NOMO-1 treated with DMSO at 0.1 percent for 48 hours (cell line): ENCODE data around the gene RAP1GAP.
A peak's percentile ranks its signal among the peaks of the same experiment; 100 is the strongest.
"Not testable (repeated sequence)": the region's sequence is repeated elsewhere in the genome, so short reads cannot be mapped to it uniquely, and the experiment has no call there.

Experiments used
- DNase-seq: peaks from one replicate; lab custom pipeline; 2025; ENCODE audit not compliant: unreplicated experiment; lab: John Stamatoyannopoulos, UW

RAP1GAP gene

DNA sequence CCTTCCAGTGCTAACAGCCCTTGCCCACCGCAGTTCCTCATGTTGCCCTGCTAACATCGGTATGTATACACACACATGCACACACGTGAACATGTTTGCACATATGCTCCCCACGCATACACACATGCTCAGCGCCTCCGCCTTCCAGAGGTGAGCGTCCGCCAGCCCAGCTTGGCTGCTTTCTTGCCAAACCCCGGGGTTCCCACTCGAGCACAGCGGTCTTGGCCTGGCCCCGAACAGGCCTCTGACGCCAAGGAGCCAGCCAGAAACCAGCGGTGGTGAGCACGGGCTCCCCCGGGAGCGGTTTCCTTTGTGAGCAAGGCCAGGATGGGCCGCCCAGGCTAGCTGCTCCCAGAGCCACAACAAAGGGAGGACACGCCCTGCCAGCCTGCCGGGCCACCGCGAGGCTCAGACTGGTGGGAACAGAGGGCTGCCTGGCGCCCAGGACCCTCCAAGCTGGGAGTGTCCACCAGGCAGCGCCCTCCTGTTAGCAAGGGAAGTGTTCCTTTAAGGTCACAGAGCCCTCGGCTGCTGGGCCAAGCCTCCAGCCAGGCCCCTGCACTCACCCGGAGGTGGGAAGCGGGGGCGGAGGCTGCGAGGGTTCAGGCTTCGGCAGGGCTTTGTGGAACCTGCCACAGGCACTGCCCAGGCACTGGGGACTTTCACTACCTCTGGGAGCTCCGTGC is 94.5 kb downstream of the RAP1GAP start:
- DNase-seq = no peak

DNA sequence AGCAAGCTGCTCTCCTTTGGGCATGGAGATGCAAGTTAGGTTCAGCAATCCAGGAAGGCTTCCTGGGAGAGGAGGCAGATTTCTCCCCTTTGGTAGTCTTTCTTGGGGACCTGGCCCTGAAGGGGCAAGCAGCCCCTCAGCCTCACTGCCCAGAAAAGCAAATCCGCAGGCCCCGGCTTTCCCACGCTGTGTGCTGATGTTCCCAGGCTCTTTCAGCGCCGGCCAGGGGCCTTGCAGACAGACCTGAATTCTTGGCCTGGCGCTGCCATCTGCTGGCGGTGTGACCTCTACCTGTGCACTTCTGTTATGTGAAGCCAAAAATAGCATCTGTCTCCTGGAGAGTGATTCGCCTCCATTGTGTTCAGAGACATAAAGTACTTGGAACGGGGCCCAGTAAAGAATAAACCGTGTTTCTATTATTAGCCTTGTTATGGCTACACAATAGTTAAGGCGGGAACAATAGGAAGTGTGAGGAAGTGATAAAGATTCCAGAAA is 95.1 kb downstream of the RAP1GAP start:
- DNase-seq = peak; percentile 16

DNA sequence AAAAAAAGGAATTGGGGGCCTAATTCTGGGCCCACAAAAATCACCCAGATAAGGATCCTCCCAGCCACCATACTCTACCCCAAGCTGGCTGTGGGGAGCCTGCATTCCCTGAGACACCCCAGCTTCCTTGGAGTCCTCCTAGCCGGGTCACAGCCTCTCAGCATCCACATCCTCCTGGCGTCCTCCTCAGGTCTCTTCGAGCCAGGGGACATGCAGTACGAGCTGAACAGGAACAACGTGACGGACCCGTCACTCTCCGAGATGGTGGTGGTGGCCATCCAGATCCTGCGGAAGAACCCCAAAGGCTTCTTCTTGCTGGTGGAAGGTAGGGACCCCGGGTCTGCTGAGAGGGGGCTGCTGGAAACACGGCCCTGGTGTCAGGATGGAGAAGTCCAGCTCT is 95.7 kb downstream of the RAP1GAP start:
- DNase-seq = no peak

DNA sequence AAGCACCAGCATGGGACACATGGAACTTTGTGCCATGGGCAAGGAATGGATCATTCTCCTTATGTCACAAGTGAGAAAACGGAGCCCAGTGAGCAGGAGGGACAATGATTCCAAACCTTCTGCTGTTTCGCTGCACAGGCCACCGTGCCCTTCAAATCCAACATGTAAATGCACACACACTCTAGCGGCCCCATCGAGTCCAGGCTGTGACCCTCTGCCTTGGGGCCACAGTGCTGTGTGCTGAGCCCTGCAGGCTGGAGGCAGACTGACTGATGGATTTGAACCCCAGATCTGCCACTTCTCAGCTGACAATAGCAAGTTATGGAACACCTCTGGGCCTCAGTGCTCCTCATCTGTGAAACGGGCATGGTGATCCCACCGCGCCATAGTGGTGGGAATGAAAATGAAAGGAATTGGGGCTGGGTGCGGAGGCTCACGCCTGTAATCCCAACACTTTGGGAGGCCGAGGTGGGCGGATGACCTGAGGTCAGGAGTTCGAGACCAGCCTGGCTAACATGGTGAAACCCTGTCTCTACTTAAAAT is 96.4 kb downstream of the RAP1GAP start:
- DNase-seq = no peak

DNA sequence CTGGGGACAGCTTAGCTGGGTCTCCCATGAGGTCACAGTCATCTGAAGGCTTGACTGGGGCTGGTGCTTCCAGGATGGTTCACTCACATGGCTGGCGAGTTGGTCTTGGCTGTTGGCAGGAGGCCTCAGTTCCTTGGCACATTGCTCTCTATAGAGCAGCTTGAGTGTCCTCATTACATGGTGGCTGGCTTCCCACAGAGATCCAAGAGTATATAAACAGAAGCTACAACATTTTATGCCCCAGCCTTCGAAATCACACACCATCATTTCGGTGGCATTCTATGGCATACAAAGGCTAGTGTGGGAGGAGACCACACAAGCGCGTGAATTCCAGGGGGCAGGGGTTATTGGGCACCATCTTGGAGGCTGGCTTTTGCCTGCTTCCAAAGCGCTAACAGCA is 96.9 kb downstream of the RAP1GAP start:
- no peak for DNase-seq

DNA sequence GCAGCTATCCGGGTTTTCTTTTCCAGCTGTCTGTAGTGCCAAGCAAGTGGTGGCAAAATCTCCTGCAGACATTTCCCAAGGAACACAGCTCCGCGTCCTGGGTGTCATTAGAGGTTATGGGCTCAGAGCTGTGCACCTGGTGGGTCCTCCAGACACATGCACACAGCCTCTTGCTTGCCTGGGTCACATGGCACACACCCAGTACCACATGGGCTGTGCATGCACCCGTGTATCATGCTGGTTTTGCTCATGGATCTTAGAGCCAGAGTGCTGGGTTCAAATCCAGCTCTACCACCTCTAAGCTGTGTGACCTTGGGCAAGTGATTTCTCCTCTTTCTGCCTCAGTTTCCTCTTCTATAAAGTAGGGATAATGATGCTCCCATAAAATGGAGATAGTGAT is 98.3 kb downstream of the RAP1GAP start:
- no peak for DNase-seq

DNA sequence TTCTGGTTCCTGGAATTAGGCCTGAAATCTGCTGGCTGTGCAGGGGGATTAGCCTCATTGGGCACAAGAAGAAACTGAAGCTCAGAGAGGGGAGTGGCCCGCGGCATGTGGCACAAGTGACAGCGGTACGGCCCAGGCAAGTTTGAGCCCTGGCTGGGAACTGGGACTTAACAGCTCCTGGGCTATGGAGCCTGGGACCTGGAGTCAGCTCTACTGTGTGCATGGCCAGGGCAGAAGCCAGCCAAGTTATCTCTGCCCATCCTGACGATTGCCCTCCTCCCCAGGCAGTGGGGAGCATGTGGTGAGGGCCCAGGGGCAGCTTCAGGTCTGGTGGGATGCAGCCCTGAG is 98.7 kb downstream of the RAP1GAP start:
- DNase-seq = no peak

DNA sequence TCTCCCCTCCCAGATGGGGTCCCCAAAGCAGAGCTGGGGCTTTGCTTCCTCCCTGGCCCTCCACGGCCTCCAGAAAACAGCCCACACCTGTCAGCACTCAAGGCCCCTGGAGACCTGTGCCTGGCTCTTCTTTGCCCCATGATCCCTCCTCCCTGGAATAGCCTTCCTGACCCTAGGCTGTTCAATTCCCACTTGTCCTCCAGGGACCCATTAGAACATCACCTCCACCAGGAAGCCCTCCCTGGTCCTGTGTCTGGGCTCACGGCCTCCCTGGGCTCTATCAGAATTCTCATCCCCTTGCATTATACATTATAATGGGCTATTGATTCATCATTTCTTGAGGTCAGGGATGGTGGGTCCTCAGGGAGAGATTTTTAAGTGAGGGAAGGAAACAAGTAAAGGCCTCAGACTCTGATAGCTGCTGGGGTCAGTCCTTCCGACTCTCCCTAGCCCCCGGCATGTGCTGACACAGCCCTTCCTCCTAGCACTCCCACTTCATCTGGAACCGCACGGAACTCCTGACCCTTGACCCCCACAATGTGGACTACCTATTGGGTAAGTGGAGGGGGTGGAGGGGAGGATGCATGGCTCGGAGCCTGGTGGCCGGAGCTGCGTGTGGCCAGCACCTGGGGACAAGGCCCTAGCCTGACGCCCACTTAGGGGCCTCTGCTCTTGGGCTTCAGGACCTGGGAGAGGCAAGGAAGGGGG is 99.2 kb downstream of the RAP1GAP start:
- no peak for DNase-seq

DNA sequence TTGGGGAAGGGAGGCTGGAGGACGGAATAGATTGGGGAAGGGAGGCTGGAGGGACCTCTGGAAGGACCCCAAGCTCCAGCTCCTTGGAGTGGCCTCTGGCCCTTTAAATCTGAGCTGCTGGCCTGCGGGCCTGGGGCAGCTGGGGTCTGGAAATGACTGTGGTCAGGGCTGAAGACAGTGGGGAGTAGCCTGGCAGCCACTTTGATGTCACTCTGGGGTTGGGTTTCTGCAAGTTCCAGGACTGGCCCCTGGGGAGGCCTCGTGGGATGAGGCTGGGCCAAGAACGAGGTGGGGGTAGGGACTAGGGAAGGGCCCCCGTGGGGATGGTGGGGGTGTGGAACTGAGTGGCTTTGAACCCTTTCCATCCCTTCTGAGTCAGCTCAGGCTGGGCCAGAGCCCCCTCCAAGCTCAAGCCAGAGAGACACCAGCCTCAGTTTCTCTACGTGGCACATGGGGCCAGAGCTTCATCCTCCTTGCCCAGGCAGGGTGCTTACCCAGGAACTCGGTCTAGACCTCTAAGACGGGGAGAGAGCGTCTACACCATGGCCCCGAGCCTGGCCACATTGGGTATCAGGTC is 100.3 kb downstream of the RAP1GAP start:
- no peak for DNase-seq

DNA sequence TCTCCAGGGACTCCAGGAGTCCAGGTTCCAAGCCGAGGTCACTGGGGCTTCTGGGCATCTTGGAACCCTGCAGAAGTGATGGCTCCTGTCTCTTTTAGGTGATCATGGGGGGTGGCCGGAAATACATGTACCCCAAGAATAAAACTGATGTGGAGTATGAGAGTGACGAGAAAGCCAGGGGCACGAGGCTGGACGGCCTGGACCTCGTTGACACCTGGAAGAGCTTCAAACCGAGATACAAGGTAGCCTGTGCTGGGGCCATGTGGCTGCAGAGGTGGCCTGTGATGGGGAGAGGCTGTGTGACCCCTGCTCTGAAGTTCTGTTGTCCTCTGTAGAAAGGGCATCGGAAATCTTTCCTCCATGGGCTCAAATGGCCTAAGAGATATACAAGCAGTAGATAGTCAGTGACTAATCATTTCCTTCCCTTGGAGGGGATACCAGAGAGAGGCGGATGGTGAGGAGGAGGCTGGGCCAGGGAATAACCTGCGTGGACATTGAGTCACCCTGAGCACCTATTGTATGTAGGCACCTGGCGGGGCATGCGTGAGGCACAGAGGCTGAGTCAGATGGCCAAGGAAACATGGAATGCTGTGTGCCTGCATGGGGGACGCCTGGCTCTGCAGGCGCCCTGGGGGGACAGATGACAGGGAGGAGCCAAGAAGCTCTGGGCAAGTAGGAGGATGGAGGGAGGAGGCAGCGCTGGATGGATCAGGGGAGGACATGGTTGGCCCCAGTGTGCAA is 101.0 kb downstream of the RAP1GAP start:
- DNase-seq = no peak

DNA sequence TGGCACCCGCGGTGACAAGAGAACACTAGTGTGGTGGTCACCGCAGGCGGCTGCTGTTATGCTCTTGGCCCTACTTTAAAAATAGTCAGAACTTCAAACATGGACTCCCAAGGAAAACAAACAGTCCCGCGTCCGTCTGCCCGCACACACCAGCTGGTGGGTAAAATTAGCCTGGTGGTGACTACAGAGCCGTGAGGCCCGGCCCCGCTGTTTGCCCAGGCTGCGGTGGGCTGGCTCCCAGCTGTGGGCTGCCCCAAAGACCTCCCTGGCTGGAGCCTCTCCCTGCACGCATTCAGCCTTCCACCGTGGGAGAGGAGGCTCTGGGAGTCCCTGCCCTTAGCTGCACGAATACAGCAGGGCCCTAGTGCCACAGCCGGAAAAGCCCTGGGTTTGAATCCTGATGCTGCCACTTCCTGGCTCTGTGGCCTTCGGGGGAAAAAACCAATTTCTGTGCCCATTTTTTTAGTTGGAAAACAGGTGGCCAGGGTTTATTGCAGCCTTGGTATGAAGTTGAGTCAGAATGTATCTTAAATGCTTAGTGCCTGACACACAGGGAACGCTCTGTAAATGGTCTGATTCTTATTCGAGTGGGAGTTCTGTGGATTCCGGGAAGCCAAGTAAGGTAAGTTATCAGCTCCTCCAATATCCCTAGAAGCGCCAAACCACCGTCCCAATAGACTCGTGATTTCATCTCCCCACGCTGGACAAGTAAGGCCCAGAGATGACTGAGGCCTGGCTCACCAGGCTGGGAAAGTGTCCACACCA is 101.7 kb downstream of the RAP1GAP start:
- DNase-seq = no peak

DNA sequence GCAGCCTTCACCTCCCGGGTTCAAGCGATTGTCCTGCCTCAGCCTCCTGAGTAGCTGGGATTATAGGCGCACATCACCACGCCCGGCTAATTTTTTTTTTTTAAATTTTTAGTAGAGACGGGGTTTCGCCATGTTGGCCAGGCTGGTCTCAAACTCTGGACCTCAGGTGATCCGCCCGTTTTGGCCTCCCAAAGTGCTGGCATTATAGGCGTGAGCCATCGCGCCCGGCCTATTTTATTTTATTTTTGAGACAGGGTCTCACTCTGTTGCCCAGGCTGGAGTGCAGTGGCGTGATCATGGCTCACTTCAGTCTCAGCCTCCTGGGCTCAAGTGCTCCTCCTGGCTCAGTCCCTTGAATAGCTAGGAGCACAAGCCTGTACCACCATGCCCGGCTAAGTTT is 102.8 kb downstream of the RAP1GAP start:
- DNase-seq = not testable (repeated sequence)

DNA sequence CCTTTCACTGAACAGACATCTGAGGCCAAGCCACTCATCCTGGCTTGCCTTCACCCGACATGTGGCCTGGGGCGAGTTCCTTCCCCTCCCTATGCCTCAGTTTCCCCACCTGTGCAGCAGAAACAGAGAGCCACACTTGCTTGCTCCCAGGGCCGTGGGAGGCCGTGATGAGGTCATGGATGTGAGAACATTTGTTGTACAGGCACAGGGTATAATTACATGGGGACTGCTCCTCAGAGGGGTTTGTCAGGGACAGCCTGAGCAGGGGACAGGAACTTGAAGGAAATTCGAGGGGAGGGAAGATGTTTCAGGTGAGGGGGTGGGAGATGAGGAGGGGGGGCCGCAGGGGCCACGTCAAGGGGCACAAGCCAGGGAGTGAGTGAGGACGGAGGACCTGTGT is 103.9 kb downstream of the RAP1GAP start:
- DNase-seq = no peak

DNA sequence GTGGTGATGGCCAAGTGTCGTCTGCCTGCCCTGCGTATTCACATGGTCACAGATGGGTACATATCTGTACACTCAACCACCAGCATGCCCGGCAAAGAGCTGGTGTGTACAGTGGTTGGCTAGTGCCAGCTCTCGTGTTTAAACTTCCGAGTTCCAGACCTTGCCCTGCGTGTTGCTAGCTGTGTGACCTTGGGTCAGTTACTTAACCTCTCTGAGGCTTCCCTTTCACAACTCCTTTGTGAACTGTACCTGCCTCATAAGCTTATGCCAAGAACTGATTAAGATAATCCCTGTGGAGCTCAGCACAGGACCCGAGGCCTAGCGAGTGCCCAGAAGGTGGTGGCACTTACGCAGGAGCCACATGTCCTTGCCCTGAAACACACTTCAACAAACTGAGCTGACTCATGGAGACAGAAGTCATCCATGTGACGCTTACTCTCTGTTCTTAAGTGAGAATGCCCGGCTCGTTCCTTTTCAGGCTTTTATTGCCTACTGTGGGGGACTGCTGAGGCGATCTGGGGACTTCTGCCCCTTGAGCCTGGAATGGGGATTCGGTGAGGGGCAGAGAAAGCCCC is 104.5 kb downstream of the RAP1GAP start:
- DNase-seq = no peak

DNA sequence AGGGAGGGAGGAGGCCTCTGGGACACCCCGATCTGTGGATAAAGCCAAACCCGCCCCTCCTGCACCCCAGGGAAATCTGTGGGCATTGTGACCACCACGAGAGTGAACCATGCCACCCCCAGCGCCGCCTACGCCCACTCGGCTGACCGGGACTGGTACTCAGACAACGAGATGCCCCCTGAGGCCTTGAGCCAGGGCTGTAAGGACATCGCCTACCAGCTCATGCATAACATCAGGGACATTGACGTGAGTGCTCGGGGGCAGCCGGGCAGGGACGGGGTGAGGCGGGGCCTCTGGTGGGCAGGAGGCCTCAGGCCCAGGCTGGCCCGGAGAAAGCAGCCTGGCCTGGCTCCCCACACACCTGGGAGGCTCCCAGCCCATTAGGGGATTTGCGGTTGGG is 105.2 kb downstream of the RAP1GAP start:
- no peak for DNase-seq

DNA sequence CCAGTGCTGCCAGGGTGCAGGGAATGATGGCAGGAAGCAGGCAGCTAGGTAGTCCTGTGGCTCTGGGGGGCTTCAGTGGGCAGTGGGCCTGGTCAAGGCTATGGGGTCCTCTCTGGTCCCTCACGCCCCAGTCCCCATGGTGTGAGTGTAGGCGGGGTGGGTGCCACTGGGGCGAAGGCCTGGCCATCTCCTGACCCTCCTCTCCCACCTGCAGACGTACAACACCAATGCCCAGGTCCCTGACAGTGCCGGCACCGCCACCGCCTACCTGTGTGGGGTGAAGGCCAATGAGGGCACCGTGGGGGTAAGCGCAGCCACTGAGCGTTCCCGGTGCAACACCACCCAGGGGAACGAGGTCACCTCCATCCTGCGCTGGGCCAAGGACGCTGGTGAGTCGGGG is 106.3 kb downstream of the RAP1GAP start:
- DNase-seq = no peak

DNA sequence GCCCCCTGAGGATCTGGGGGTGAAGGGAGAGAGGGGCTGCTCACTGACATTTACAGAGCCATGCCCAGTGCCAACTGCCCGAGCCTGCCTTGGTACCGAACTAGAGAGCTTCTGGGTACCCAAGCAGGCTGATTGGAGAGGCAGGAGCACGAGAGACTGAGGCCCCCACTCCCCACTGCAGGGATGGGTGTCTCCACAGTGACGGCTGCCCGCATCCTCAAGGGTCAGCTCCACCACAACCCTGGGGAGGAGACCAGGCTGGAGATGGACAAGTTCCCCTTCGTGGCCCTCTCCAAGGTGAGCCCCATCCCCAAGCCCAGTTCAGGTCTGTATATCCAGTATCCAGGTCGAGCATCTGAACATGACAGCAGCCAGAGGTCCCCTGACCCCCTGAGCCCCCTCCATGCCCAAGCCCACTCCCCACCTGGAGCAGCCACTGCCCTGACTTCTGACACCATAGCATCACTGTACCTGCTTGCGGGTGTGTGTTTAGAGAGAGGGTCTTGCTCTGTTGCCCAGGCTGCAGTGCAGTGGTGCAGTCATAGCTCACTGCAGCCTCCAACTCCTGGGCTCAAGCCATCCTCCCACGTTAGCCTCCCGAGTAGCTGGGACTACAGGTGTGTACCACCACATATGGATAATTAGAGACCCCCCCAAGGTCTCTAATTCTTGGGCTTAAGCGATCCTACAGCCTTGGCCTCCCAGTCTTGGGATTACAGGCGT is 108.1 kb downstream of the RAP1GAP start:
- DNase-seq = no peak

DNA sequence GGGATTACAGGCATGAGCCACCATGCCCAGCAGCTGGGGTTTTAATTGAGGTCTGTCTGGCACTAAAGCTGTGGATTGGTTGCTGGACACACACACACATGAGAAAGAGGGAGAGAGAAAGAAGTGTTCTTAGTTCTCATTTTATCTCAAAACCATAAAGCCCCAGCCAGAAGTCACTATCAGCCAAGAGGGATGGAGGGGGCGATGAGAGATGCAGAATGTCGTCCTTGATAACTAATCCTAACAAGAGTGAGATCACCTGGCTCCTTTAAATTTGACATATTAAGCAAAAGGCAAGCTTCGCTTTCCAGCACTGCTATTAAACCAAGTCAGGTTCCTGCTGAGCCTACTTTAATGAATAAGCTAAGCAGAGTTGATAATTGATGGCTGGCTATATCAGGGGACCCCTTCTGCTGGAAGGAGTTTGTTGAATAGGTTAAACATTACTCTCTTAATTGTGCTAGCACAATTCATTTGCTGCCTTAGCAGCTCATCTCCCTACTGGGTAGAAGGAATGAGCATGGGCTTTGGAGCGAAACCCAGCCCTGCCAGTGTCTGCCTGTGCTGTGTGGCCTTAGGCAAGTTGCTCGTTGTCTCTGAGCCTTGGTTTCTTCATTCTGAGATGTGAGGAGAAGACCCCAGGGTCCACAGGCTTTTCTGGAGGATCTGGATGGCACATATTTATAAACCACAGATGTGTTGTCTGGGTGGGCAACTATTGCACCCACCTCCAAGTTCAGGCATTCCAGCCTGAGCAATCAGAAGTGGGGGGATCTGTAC is 109.2 kb downstream of the RAP1GAP start:
- no peak for DNase-seq
